A549 (cell line): ENCODE measurements around the gene RBM47. TPM values are rescaled to one million over a fixed set of nuclear protein-coding genes. Genes with fewer than 3 reads are reported as not detected.
A peak's percentile ranks its signal among the peaks of the same experiment; 100 is the strongest.

Experiments used
- ATAC-seq, 2 experiments: fragments of 200-7000 bp in 1 of 2; fragments of >200 bp in 1 of 2; cut with Nextera tagmentation in 1 of 2; cut with Tn5 transposase in 1 of 2; 3 replicates each; pipeline versions ENCODE4 v1.8.0 to v1.9.1; 2018 to 2020; ENCODE audit warnings: mild to moderate bottlenecking in 1 of 2, moderate library complexity in 1 of 2
- CTCF ChIA-PET: fragments of 300-600 bp; sonication (Branson Sonifier 250); formaldehyde crosslinking; extraction: SDS; loops from one replicate; lab custom pipeline; 2021; ENCODE audit warnings: antibody characterized with exemption, inconsistent platforms; lab: Yijun Ruan, JAX
- POLR2A ChIA-PET: fragments of 350-600 bp; formaldehyde crosslinking; extraction: SDS; loops from one replicate; lab custom pipeline; 2021; ENCODE audit warnings: antibody characterized with exemption, inconsistent platforms; lab: Yijun Ruan, JAX
- DNase-seq, 2 experiments: peaks; one replicate each; pipeline versions ENCODE4 v3.0.0 to v3.0.0-alpha.2; 2011 to 2016; ENCODE audit warnings: low read depth in 1 of 2, low spot score in 1 of 2
- FAIRE-seq: peaks from 2 replicates; lab custom pipeline; 2011; peaks lifted over from hg19 to GRCh38; lab: Jason Lieb, UNC
- H3K27ac ChIP-seq, 2 experiments: fragments of >200 bp; sonication (Bioruptor Twin); formaldehyde crosslinking; 3 replicates each; pipeline ENCODE4 v1.5.1; 2016 to 2017
- H3K4me1 ChIP-seq: fragments of >200 bp; sonication (Bioruptor Twin); formaldehyde crosslinking; 3 replicates; pipeline ENCODE4 v1.6.1; 2016
- H3K4me2 ChIP-seq: fragments of >200 bp; sonication (Bioruptor Twin); formaldehyde crosslinking; 3 replicates; pipeline ENCODE4 v1.6.1; 2016
- H3K4me3 ChIP-seq: fragments of >200 bp; sonication (Bioruptor Twin); formaldehyde crosslinking; 3 replicates; pipeline ENCODE4 v1.5.1; 2016
- H3K9me3 ChIP-seq: fragments of >200 bp; sonication (Bioruptor Twin); formaldehyde crosslinking; 3 replicates; pipeline ENCODE4 v1.6.1; 2016
- ATOH8 ChIP-seq: fragments of 250-450 bp; sonication (Bioruptor Pico); IDR thresholded peaks from 2 replicates; pipeline ENCODE4 v1.5.0; 2020; ENCODE audit warnings: low read depth, mild to moderate bottlenecking, moderate library complexity
- BCL3 ChIP-seq: fragments of >200 bp; sonication (Bioruptor Twin); formaldehyde crosslinking; IDR thresholded peaks from 3 replicates; pipeline ENCODE4 v1.6.1; 2016
- BHLHE40 ChIP-seq: IDR thresholded peaks from 2 replicates; pipeline ENCODE4 v1.6.1; 2012; ENCODE audit warnings: low read depth, low read length, inconsistent platforms
- CBX2 ChIP-seq: fragments of 200-600 bp; sonication (generic); IDR thresholded peaks from 2 replicates; pipeline ENCODE4 v1.6.1; 2016; ENCODE audit warnings: low read depth, mild to moderate bottlenecking, borderline replicate concordance
- CBX8 ChIP-seq: fragments of 200-600 bp; sonication (generic); IDR thresholded peaks from 2 replicates; pipeline ENCODE4 v1.6.1; 2016
- CHD2 ChIP-seq: fragments of 150-350 bp; IDR thresholded peaks from 2 replicates; pipeline ENCODE4 v1.6.1; 2014; ENCODE audit warnings: low read length; ENCODE audit not compliant: partially characterized antibody
- CTCF ChIP-seq: fragments of >200 bp; sonication (Bioruptor Twin); formaldehyde crosslinking; IDR thresholded peaks from 3 replicates; pipeline ENCODE4 v1.5.1; 2016
- EHMT2 ChIP-seq: fragments of 200-600 bp; sonication (generic); IDR thresholded peaks from 2 replicates; pipeline ENCODE4 v1.6.1; 2016; ENCODE audit warnings: antibody characterized with exemption, low read depth, mild to moderate bottlenecking, moderate library complexity
- ELK1 ChIP-seq: fragments of 150-350 bp; IDR thresholded peaks from 2 replicates; pipeline ENCODE4 v1.6.1; 2014; ENCODE audit warnings: low read depth, mild to moderate bottlenecking, low read length
- EP300 ChIP-seq, 2 experiments: fragments of >200 bp; sonication (Bioruptor Twin); formaldehyde crosslinking; IDR thresholded peaks; 2 replicates in 1 of 2; 3 replicates in 1 of 2; pipeline ENCODE4 v1.6.1; 2016 to 2017
- FOSB ChIP-seq: fragments of 250-450 bp; sonication (Bioruptor Pico); IDR thresholded peaks from 2 replicates; pipeline ENCODE4 v1.5.0; 2020; ENCODE audit warnings: mild to moderate bottlenecking, moderate library complexity
- FOSL2 ChIP-seq, 2 experiments: fragments of 450-650 bp in 1 of 2; fragments of >200 bp in 1 of 2; sonication (Bioruptor Twin) in 1 of 2; formaldehyde crosslinking; IDR thresholded peaks; 2 replicates each; pipeline versions ENCODE4 v1.5.0 to v1.6.1; 2016 to 2020; ENCODE audit warnings: mild to moderate bottlenecking in 1 of 2, moderate library complexity in 1 of 2
- FOXS1 ChIP-seq: fragments of 250-450 bp; sonication (Bioruptor Pico); IDR thresholded peaks from 2 replicates; pipeline ENCODE4 v1.5.0; 2020; ENCODE audit warnings: mild to moderate bottlenecking, moderate library complexity
- HDAC2 ChIP-seq: fragments of 200-600 bp; sonication (generic); IDR thresholded peaks from 2 replicates; pipeline ENCODE4 v1.6.1; 2016
- HES2 ChIP-seq: fragments of >200 bp; sonication (Bioruptor Twin); formaldehyde crosslinking; IDR thresholded peaks from 2 replicates; pipeline ENCODE4 v1.6.1; 2016
- HEYL ChIP-seq: fragments of 250-450 bp; sonication (Bioruptor Pico); IDR thresholded peaks from 2 replicates; pipeline ENCODE4 v1.8.0; 2021; ENCODE audit warnings: mild to moderate bottlenecking, moderate library complexity
- HOXA7 ChIP-seq: fragments of 250-450 bp; sonication (Bioruptor Pico); IDR thresholded peaks from 2 replicates; pipeline ENCODE4 v1.5.0; 2020; ENCODE audit warnings: mild to moderate bottlenecking, moderate library complexity
- JUNB ChIP-seq: fragments of >200 bp; sonication (Bioruptor Twin); formaldehyde crosslinking; IDR thresholded peaks from 2 replicates; pipeline ENCODE4 v1.6.1; 2016
- KDM1A ChIP-seq: fragments of 200-600 bp; sonication (generic); IDR thresholded peaks from 2 replicates; pipeline ENCODE4 v1.6.1; 2016; ENCODE audit warnings: low read depth, mild to moderate bottlenecking
- KDM5A ChIP-seq: fragments of 200-600 bp; sonication (generic); IDR thresholded peaks from 2 replicates; pipeline ENCODE4 v1.6.1; 2016; ENCODE audit warnings: antibody characterized with exemption, mild to moderate bottlenecking
- MAX ChIP-seq: IDR thresholded peaks from 2 replicates; pipeline ENCODE4 v1.6.1; 2012
- NFE2L2 ChIP-seq: fragments of 150-350 bp; conservative IDR thresholded peaks from 2 replicates; pipeline ENCODE4 v1.6.1; 2014; ENCODE audit warnings: low read length
- NR3C1 ChIP-seq: fragments of >200 bp; sonication (Bioruptor Twin); formaldehyde crosslinking; IDR thresholded peaks from 3 replicates; pipeline ENCODE4 v1.6.1; 2017
- PBX3 ChIP-seq: IDR thresholded peaks from 2 replicates; pipeline ENCODE4 v1.6.1; 2012
- PHF8 ChIP-seq: fragments of 200-600 bp; sonication (generic); IDR thresholded peaks from 2 replicates; pipeline ENCODE4 v1.6.1; 2016; ENCODE audit warnings: low read depth, mild to moderate bottlenecking, antibody characterized with exemption, moderate library complexity, borderline replicate concordance
- POLR2AphosphoS2 ChIP-seq: conservative IDR thresholded peaks from 2 replicates; pipeline ENCODE4 v1.6.1; 2012; ENCODE audit warnings: low read length, improper control_type of control experiment, inconsistent platforms
- RAD21 ChIP-seq, 2 experiments: fragments of >200 bp in 1 of 2; sonication (Bioruptor Twin) in 1 of 2; formaldehyde crosslinking in 1 of 2; IDR thresholded peaks in 1 of 2; conservative IDR thresholded peaks in 1 of 2; 2 replicates in 1 of 2; 3 replicates in 1 of 2; pipeline ENCODE4 v1.6.1; 2012 to 2018; ENCODE audit warnings: inconsistent platforms in 1 of 2
- RNF2 ChIP-seq: fragments of 200-600 bp; sonication (generic); IDR thresholded peaks from 2 replicates; pipeline ENCODE4 v1.6.1; 2016; ENCODE audit warnings: low read depth, mild to moderate bottlenecking, antibody characterized with exemption, moderate library complexity, borderline replicate concordance
- SMC3 ChIP-seq: fragments of >200 bp; sonication (Bioruptor Twin); formaldehyde crosslinking; IDR thresholded peaks from 3 replicates; pipeline ENCODE4 v1.6.1; 2018; ENCODE audit warnings: inconsistent platforms
- TFCP2L1 ChIP-seq: fragments of 250-450 bp; sonication (Bioruptor Pico); IDR thresholded peaks from 2 replicates; pipeline ENCODE4 v1.5.0; 2021; ENCODE audit warnings: mild to moderate bottlenecking
- USF2 ChIP-seq: fragments of 450-650 bp; IDR thresholded peaks from 2 replicates; pipeline ENCODE4 v1.6.1; 2014; ENCODE audit warnings: antibody characterized with exemption
- ZC3H11A ChIP-seq: fragments of 450-650 bp; IDR thresholded peaks from 2 replicates; pipeline ENCODE4 v1.6.1; 2014; ENCODE audit warnings: antibody characterized with exemption, mild to moderate bottlenecking
- ZNF302 ChIP-seq: fragments of 250-450 bp; sonication (Bioruptor Pico); IDR thresholded peaks from 2 replicates; pipeline ENCODE4 v1.9.0; 2021; ENCODE audit warnings: inconsistent platforms, mild to moderate bottlenecking, moderate library complexity
- WGBS: methylation state at CpG from one replicate; pipeline ENCODE4 v1.1.6; 2017; ENCODE audit errors: missing lambda C conversion rate; 5-methylcytosine and 5-hydroxymethylcytosine counted together
- polyA plus RNA-seq, 4 experiments: library from polyadenylated mRNA; depleted of rRNA in 3 of 4; stranded (reverse); fragments of >200 nt; fragmentation: RNase III in 1 of 4; extraction: RNeasy Plus Mini Kit Qiagen cat#74134 plus additional on column Dnase treatment in 1 of 4; gene quantifications; 2 replicates in 3 of 4; 3 replicates in 1 of 4; pipeline ENCODE4 v1.2.3, GENCODE V29; 2011 to 2017

The RBM47 gene
- polyA plus RNA-seq, 2 of the 4 experiments (the other 2 are of a cell fraction) = 38.1 to 43.3 TPM

GRCh38 chr4:40480291-40480690 lies 149.4 kb downstream of the RBM47 start:
- ATAC-seq = no peak
- peaks cover 61% of the 10 kb centered on the region for H3K4me1 ChIP-seq
- no peak overlapping the region for H3K4me2 ChIP-seq
- DNase-seq = no peak
- H3K9me3 ChIP-seq = no peaks in the 10 kb centered on the region
- ChIA-PET CTCF (interaction anchor here (0.6 kb wide), 1 partner anchor 293 kb away, joined by 4 read pairs; no protein-coding TSS in a partner anchor), POLR2A (no interaction called here)
- peak overlapping the region in 1 of 2 experiments; percentile 30; a peak in 1 of 6 replicates for H3K27ac ChIP-seq
- no peak overlapping the region for H3K4me3 ChIP-seq
- FAIRE-seq = no peak
- WGBS = 86% methylated on average over 2 of the region's 2 CpGs
- TF ChIP-seq JUNB (no peak), NFE2L2 (no peak), HDAC2 (no peak), CTCF (no peak), ATOH8 (CRISPR knock-in tag) (no peak), CBX8 (no peak), ZNF302 (CRISPR knock-in tag) (no peak), HEYL (CRISPR knock-in tag) (no peak), CBX2 (no peak), BHLHE40 (no peak), PBX3 (no peak), POLR2AphosphoS2 (no peak), ELK1 (no peak), FOXS1 (CRISPR knock-in tag) (no peak), EP300 (IDR thresholded peaks at IDR 0.05) (no peak), TFCP2L1 (CRISPR knock-in tag) (no peak), KDM5A (no peak), HOXA7 (CRISPR knock-in tag) (no peak)
- TF ChIP-seq, all 56 proteins: peak for 0

- ChIA-PET POLR2A (no interaction called here), CTCF (no interaction called here)
- Histone ChIP-seq H3K4me1 (peaks cover 55% of the 10 kb centered on the region), H3K4me3 (no peak overlapping the region), H3K4me2 (no peak overlapping the region), H3K9me3 (no peaks in the 10 kb centered on the region), H3K27ac (peak overlapping the region in 1 of 2 experiments; percentile 57; a peak in 1 of 6 replicates)
- no peak for FAIRE-seq
- no peak for TF ChIP-seq BCL3
- TF ChIP-seq POLR2AphosphoS2 = no peak
- no peak for TF ChIP-seq FOSL2 (IDR thresholded peaks at IDR 0.05)
- no peak for TF ChIP-seq FOSL2 (CRISPR knock-in tag; IDR thresholded peaks at IDR 0.05)
- TF ChIP-seq USF2 = no peak
- TF ChIP-seq CHD2 = no peak
- TF ChIP-seq SMC3 = no peak
- TF ChIP-seq EHMT2 = no peak
- no peak for TF ChIP-seq HES2
- TF ChIP-seq KDM1A = no peak
- TF ChIP-seq RNF2 = no peak
- TF ChIP-seq BHLHE40 = no peak
- TF ChIP-seq MAX = no peak
- no peak for TF ChIP-seq FOSB (CRISPR knock-in tag)
- no peak for TF ChIP-seq CBX8
- TF ChIP-seq EP300 (IDR thresholded peaks at IDR 0.05) = no peak
- no peak for TF ChIP-seq PHF8
- TF ChIP-seq NR3C1 = no peak
- TF ChIP-seq ZC3H11A = no peak
- TF ChIP-seq RAD21 (conservative IDR thresholded peaks at IDR 0.05 in 1 of 2, IDR thresholded peaks at IDR 0.05 in 1 of 2) = no peak
- no peak for ATAC-seq
- WGBS = 73% methylated on average over 2 of the region's 2 CpGs
- DNase-seq = no peak
These were observed 150.3 kb downstream of the RBM47 start for GRCh38 chr4:40479378-40479777.
